NCI-H2081 treated with DMSO at 0.1 percent for 48 hours (cell line): ENCODE measurements around the gene XPNPEP3.
"Not testable (repeated sequence)": the region's sequence is repeated elsewhere in the genome, so short reads cannot be mapped to it uniquely, and the experiment has no call there.

Source experiments
- DNase-seq: peaks from one replicate; lab custom pipeline; 2025; lab: John Stamatoyannopoulos, UW

XPNPEP3 gene

GRCh38 chr22:40856513-40857308, at the start of gene XPNPEP3, which contains the start of gene ST13:
TSS of gene XPNPEP3 (plus strand) at chr22:40857148. CDS start at chr22:40857182, 34 bp downstream.
TSS of gene ST13 (minus strand) at chr22:40856639. CDS start at chr22:40856540, 99 bp downstream.
- DNase-seq: peak; percentile 67

- no peak for DNase-seq
Measured at GRCh38 chr22:40808018-40808841, 48.7 kb upstream of the XPNPEP3 start.

GRCh38 chr22:40813912-40814315, 43.0 kb upstream of the XPNPEP3 start:
- DNase-seq: no peak

GRCh38 chr22:40817737-40818136, 39.2 kb upstream of the XPNPEP3 start:
- no peak for DNase-seq

GRCh38 chr22:40818192-40818746, 38.7 kb upstream of the XPNPEP3 start:
- DNase-seq: no peak

- DNase-seq: peak; percentile 20
Measured at GRCh38 chr22:40818747-40819598, 38.0 kb upstream of the XPNPEP3 start, which contains the start of gene SLC25A17. TSS of gene SLC25A17 (minus strand) at chr22:40819346. CDS start at chr22:40819248, 98 bp downstream.

GRCh38 chr22:40819599-40820140, 37.3 kb upstream of the XPNPEP3 start:
- no peak for DNase-seq

GRCh38 chr22:40823426-40823825, 33.5 kb upstream of the XPNPEP3 start:
- DNase-seq: no peak

- DNase-seq: not testable (repeated sequence)
Measured at GRCh38 chr22:40826292-40826691, 30.7 kb upstream of the XPNPEP3 start.

GRCh38 chr22:40826984-40827741, 29.8 kb upstream of the XPNPEP3 start:
- DNase-seq: no peak

- no peak for DNase-seq
Measured at GRCh38 chr22:40829131-40829530, 27.8 kb upstream of the XPNPEP3 start.

GRCh38 chr22:40834619-40835018, 22.3 kb upstream of the XPNPEP3 start:
- no peak for DNase-seq

- DNase-seq: no peak
Measured at GRCh38 chr22:40838486-40838885, 18.5 kb upstream of the XPNPEP3 start.

- DNase-seq: no peak
Measured at GRCh38 chr22:40844951-40845350, 12.0 kb upstream of the XPNPEP3 start.

- not testable (repeated sequence) for DNase-seq
Measured at GRCh38 chr22:40845816-40846215, 11.1 kb upstream of the XPNPEP3 start.

- no peak for DNase-seq
Measured at GRCh38 chr22:40853333-40853732, 3.6 kb upstream of the XPNPEP3 start.

- no peak for DNase-seq
Measured at GRCh38 chr22:40853961-40854360, 3.0 kb upstream of the XPNPEP3 start.

GRCh38 chr22:40855071-40855978, 1.6 kb upstream of the XPNPEP3 start:
- DNase-seq: no peak

- no peak for DNase-seq
Measured at GRCh38 chr22:40855979-40856512, 902 bp upstream of the XPNPEP3 start.
